ENCODE data around the gene KLHL29.

Gene KLHL29

DNA sequence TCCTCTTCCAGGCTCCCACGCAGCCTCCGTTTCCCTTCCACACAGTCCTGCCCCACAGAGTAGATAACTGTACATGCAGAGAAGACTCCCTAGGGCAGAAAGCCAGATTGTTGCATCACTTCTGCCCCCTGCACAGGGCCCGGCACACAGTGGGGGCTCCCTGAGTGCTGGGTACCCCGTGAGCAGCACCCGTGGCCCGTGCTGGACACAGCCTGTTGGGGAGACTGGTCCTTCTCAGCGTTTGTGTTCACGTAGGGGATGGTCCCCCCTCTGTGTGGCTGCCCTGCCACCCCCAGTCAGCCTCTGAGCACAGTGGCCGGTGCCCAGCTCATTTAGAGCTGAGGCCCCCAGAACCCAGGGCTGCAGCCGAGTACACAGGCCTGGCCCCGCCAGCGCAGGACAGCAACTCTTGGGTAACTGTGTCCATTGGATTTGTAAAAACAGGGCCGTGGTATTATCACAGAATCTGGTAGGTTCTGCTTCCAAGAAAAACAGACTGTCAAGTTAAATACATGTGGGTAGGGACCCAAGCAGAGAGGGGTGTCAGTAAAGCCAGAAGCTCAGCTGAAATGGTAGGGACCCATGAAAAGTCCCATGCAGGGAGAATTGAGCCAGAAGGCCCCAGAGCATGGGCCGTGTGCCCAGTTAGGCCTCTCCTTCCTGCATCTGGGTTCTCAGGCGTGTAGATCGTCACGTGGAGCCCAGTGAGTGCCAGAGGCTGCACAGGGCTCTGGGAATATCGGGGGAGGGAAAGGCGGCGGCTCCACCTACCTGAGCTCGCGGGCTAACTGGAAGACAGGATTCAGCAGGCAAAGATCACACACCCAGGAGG lies 284.6 kb downstream of the KLHL29 start:
- Mint-ChIP-seq H3K9me3 (peaks cover 0 to 9% of the 10 kb centered on the region in 2 donors), H3K27ac (no peak overlapping the region), H3K4me3 (no peak overlapping the region), H3K27me3 (peaks cover 16 to 55% of the 10 kb centered on the region in 2 donors), H3K36me3 (ENCODE audit: insufficient read depth) (no peaks in the 10 kb centered on the region), H3K4me1 (ENCODE audit: low read depth in 2 of 2) (no peaks in the 10 kb centered on the region)
- no peak for DNase-seq
- ATAC-seq (replicated peaks) = no peak

DNA sequence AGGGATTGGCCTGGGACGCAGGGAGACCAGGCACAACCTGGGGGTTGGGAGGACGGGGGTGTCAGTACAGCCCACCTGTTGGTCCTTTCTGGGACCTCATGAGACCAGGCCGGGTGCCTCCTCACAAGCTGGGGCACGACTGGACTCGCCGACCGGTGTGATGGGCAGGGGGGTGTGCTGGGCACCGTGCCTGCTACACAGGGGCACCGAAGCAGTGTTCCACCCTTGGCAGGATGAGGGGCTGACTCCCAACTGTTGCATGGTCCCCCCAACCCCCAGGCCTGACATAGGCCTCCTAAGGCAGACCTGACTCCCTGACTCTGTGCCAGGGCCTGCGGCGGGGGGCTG lies 285.2 kb downstream of the KLHL29 start:
- Mint-ChIP-seq H3K9me3 (peaks cover 0 to 15% of the 10 kb centered on the region in 2 donors), H3K4me3 (no peak overlapping the region), H3K36me3 (ENCODE audit: insufficient read depth) (peaks cover 3% of the 10 kb centered on the region), H3K4me1 (ENCODE audit: low read depth in 2 of 2) (no peaks in the 10 kb centered on the region), H3K27me3 (peaks cover 22 to 57% of the 10 kb centered on the region in 2 donors), H3K27ac (no peak overlapping the region)
- DNase-seq (no peak), ATAC-seq (replicated peaks) (no peak)

DNA sequence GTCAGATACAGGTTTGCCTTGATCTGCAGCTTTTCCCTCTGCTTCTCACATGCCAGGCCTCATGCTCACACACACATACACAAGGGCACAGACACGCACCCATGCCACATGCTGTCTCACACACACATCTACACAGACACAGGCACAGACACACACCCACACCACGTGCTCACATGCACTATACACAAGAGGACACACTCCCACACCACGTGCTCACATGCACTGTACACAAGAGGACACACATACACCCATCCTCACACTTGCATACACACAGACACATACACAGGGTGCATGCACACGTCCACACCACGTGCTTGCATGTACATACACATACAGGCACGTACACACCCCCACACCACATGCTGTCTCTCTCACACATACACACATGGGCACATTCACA lies 288.1 kb downstream of the KLHL29 start:
- DNase-seq (no peak), ATAC-seq (replicated peaks) (no peak)
- peaks cover 3% of the 10 kb centered on the region for H3K36me3 Mint-ChIP-seq (ENCODE audit: insufficient read depth)
- H3K27ac Mint-ChIP-seq = no peak overlapping the region
- H3K27me3 Mint-ChIP-seq = peaks cover 29 to 58% of the 10 kb centered on the region in 2 donors
- no peaks in the 10 kb centered on the region for H3K4me1 Mint-ChIP-seq (ENCODE audit: low read depth in 2 of 2)
- H3K9me3 Mint-ChIP-seq = peaks cover 2 to 21% of the 10 kb centered on the region in 2 donors
- H3K4me3 Mint-ChIP-seq = no peak overlapping the region

DNA sequence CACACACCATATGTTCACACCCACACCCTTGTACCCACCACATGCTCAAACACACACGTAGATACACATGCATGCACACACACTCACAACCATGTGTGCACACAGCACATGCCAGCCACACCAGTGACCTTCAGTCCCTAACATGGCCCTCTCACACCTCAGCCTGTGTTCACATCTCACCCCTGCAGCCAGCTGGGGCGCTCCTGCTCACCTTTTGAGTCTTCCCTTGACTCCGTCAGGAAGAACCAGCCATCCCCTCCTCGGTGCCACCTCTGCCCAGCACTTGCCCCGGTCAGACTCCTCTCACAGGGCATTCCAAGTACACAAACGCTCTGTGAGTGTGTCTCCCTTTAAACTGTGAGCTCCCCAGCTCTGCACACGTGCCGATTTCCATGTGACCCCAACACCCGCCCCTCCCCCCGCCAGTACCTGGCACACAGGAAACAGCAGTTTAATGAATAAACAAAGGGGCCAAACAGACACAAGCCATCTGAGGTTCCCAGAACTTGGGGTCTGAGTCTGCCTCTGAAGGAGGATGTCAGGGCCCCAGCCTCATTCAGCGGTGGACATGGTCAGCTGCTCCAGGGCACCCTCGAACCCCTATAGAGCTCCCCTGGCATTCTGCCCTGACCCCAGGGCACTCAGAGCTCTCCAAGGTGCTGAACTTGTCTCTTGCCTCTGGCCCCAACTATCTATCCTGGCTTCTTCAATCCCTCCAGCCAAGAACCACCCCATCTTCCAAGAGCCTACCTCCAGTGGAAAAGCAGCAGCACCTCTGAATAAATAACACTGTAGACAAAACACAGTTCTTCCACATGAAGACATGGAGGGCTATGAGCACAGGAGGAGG lies 289.1 kb downstream of the KLHL29 start:
- no peaks in the 10 kb centered on the region for H3K4me1 Mint-ChIP-seq (ENCODE audit: low read depth in 2 of 2)
- peaks cover 3% of the 10 kb centered on the region for H3K36me3 Mint-ChIP-seq (ENCODE audit: insufficient read depth)
- no peak for ATAC-seq (replicated peaks)
- H3K4me3 Mint-ChIP-seq = no peak overlapping the region
- H3K27me3 Mint-ChIP-seq = peaks cover 26 to 53% of the 10 kb centered on the region in 2 donors
- no peak overlapping the region for H3K27ac Mint-ChIP-seq
- H3K9me3 Mint-ChIP-seq = peaks cover 7 to 27% of the 10 kb centered on the region in 2 donors
- no peak for DNase-seq

DNA sequence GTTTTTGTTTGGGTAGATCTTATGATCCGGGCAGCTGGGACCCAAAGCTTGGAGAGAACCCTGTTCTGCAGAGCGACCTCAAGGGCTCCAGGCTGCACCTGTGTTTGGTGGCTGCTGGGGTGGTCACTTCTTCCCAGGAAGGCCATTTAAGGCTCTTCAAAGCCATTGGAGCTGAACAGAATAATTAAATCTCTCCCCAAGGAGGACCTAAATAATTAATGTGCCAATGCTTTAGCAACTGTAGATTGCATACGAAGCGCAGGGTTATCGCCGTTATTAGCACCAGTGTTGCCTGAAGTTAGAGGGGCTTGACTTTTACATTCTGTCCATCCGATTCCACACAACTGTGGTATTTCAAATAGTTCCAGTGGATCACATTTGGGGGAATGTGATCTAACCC lies 290.5 kb downstream of the KLHL29 start:
- peaks cover 39 to 67% of the 10 kb centered on the region in 2 donors for H3K27me3 Mint-ChIP-seq
- H3K36me3 Mint-ChIP-seq (ENCODE audit: insufficient read depth) = peaks cover 3% of the 10 kb centered on the region
- no peak overlapping the region for H3K4me3 Mint-ChIP-seq
- DNase-seq (no peak), ATAC-seq (replicated peaks) (no peak)
- H3K4me1 Mint-ChIP-seq (ENCODE audit: low read depth in 2 of 2) = no peaks in the 10 kb centered on the region
- peaks cover 8 to 34% of the 10 kb centered on the region in 2 donors for H3K9me3 Mint-ChIP-seq
- H3K27ac Mint-ChIP-seq = no peak overlapping the region

DNA sequence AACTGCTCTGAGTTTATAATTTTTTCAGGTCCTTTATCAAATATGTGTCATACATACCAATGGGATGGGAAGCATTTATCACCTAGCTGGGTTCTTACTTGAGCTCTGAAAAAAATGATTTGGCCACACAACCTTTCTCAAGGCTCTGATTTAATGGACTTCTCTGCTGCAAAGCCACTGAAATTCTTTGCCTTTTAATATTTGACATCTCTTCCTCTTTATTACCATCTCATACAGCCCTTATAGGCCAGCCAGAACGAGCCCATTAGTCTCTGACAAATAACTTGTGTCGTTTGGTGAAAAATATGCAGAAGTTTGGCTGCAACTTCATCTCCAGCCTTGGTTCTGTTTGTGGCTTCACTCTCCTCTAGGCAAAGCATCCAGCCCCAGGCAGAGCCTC lies 292.9 kb downstream of the KLHL29 start:
- no peak for ATAC-seq (replicated peaks)
- no peak overlapping the region for H3K4me3 Mint-ChIP-seq
- DNase-seq = no peak
- peaks cover 39 to 62% of the 10 kb centered on the region in 2 donors for H3K27me3 Mint-ChIP-seq
- peaks cover 8 to 34% of the 10 kb centered on the region in 2 donors for H3K9me3 Mint-ChIP-seq
- H3K36me3 Mint-ChIP-seq (ENCODE audit: insufficient read depth) = peaks cover 3% of the 10 kb centered on the region
- no peak overlapping the region for H3K27ac Mint-ChIP-seq
- peaks cover 0 to 3% of the 10 kb centered on the region in 2 donors for H3K4me1 Mint-ChIP-seq (ENCODE audit: low read depth in 2 of 2)

DNA sequence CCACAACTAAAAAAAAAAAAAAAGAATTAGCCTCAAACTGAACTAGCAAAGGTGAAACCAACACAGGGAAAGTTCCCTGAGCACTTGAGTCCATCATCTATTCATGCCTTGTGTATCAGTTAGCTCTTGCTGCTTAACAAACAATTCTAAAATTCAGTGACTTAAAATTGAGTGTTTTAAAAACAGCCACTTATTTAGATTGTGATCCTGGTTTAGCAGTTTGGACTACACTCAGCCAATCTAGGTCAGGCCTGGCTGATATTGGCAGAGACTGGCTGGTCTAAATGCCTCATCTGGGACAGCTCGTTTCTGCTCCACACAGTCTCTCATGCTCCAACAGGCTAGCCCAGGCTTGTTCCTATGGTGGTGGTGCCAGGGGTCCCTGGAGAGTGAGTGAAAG lies 294.1 kb downstream of the KLHL29 start:
- Mint-ChIP-seq H3K27me3 (peaks cover 30 to 51% of the 10 kb centered on the region in 2 donors), H3K4me1 (ENCODE audit: low read depth in 2 of 2) (peaks cover 0 to 3% of the 10 kb centered on the region in 2 donors), H3K36me3 (ENCODE audit: insufficient read depth) (peaks cover 3% of the 10 kb centered on the region), H3K27ac (no peak overlapping the region), H3K4me3 (no peak overlapping the region), H3K9me3 (peaks cover 8 to 25% of the 10 kb centered on the region in 2 donors)
- ATAC-seq (replicated peaks) (no peak), DNase-seq (no peak)

DNA sequence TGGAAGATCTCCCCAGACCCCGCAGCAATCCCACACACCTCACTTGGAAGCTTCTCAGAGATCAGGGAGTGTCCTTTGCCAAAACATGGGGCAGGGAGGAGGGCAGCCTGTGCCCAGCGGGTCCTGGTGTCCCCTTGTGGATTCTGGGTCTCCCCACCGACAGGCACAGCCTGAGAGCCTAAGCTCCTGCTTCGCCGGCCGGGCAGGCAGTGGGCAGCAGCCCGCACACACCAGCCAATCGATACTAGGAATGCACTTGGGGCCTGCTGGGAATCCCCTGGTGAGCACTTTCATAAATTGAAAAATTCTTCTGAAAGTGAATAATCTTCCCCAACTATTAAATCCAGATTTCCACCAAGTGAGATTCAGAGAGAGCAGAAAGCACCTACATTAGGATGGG lies 296.0 kb downstream of the KLHL29 start:
- Mint-ChIP-seq H3K4me3 (no peak overlapping the region), H3K27me3 (peaks cover 20 to 38% of the 10 kb centered on the region in 2 donors), H3K27ac (no peak overlapping the region), H3K36me3 (ENCODE audit: insufficient read depth) (peaks cover 2% of the 10 kb centered on the region), H3K4me1 (ENCODE audit: low read depth in 2 of 2) (peaks cover 0 to 9% of the 10 kb centered on the region in 2 donors), H3K9me3 (peaks cover 8 to 17% of the 10 kb centered on the region in 2 donors)
- DNase-seq (no peak), ATAC-seq (replicated peaks) (no peak)

DNA sequence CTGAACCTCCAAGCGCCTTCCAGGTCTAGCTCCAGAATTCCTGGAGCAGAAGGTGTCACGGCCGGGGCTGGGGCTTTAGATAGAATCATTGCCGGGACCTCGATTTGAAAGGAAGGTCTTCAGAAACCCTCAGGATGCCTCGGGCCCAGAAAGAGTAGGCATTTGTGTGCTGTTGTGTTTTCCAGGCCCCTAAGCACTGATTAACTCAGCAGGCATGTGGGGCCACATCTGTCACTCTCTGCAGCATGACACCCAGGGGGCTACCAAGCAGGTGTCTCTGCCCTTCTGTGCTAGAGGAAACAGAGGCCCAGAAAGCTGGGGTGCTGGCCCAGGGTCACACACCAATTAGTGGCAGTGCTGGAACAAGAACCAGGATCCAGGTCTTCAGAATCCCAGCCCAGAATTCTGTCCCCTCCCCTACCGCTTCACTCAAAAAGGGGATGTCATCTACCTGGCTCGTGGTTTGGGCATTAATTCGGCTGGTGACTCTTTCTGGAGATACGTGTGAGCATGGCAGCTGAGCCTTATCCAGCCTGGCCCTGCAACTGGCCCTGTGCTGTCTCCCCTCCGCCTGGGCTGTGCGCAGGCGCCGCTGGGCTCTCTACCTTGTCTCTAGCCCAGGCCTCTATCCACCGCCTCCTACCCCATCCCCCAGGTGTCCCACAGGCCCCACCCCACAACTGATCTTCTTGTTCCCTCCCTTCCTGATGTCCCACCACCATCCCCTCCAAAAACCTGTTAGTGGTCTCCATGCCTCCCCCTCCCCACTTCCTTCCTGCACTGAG lies 296.6 kb downstream of the KLHL29 start:
- H3K9me3 Mint-ChIP-seq = peaks cover 8 to 17% of the 10 kb centered on the region in 2 donors
- peaks cover 5 to 12% of the 10 kb centered on the region in 2 donors for H3K4me1 Mint-ChIP-seq (ENCODE audit: low read depth in 2 of 2)
- ATAC-seq (replicated peaks) (no peak), DNase-seq (no peak)
- no peak overlapping the region for H3K27ac Mint-ChIP-seq
- H3K36me3 Mint-ChIP-seq (ENCODE audit: insufficient read depth) = peaks cover 2% of the 10 kb centered on the region
- no peak overlapping the region for H3K4me3 Mint-ChIP-seq
- peaks cover 16 to 34% of the 10 kb centered on the region in 2 donors for H3K27me3 Mint-ChIP-seq

DNA sequence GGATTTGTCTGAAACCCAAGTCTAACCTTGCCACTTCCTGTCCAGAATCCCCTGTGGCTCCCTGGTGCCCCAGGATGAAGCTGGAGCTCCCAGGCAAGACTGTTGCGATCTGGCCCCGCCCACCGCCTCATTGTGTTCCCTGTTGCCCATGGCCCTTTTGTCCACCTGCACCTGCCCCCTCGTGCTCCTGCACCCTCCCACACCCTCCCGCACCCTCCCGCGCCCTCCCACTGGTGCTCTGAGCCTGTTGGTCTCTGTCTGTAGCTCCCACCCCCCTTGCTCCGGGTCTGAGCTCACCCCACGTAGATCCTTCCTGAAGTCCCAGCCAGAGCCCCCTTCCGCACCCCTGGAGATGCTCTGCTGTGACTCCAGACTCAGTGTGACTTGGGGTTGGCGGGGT lies 297.5 kb downstream of the KLHL29 start:
- Mint-ChIP-seq H3K4me1 (ENCODE audit: low read depth in 2 of 2) (peaks cover 7 to 12% of the 10 kb centered on the region in 2 donors), H3K36me3 (ENCODE audit: insufficient read depth) (peaks cover 2% of the 10 kb centered on the region), H3K27ac (peak overlapping the region; percentile 1 to 46), H3K27me3 (peaks cover 13 to 29% of the 10 kb centered on the region in 2 donors), H3K9me3 (peaks cover 8 to 17% of the 10 kb centered on the region in 2 donors), H3K4me3 (no peak overlapping the region)
- DNase-seq (no peak), ATAC-seq (replicated peaks) (no peak)

DNA sequence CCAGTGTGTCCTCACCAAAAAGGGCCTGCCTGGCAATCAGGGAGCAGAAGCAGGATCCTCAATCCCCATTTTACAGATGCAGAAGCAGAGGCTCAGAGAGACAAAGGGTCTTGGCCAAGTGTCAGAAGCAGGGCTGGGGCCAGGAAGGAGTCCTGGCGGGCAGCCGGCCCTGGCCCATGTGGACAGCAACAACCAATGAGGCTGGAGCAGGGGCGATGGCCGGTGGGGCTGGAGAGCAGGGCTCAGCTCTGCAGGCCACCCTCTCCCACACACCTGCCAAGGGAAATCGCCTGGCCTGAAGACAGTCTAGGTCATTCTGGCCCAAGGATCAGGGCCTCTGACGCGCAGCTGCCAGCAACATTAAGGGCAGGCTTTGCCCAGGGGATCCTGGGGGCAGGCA lies 298.0 kb downstream of the KLHL29 start:
- H3K27ac Mint-ChIP-seq = peak overlapping the region in 1 of 2 donors; percentile 46
- no peak for ATAC-seq (replicated peaks)
- peaks cover 7 to 16% of the 10 kb centered on the region in 2 donors for H3K4me1 Mint-ChIP-seq (ENCODE audit: low read depth in 2 of 2)
- H3K36me3 Mint-ChIP-seq (ENCODE audit: insufficient read depth) = peaks cover 2% of the 10 kb centered on the region
- no peak overlapping the region for H3K4me3 Mint-ChIP-seq
- peaks cover 7 to 14% of the 10 kb centered on the region in 2 donors for H3K9me3 Mint-ChIP-seq
- DNase-seq = no peak
- peaks cover 13 to 29% of the 10 kb centered on the region in 2 donors for H3K27me3 Mint-ChIP-seq

DNA sequence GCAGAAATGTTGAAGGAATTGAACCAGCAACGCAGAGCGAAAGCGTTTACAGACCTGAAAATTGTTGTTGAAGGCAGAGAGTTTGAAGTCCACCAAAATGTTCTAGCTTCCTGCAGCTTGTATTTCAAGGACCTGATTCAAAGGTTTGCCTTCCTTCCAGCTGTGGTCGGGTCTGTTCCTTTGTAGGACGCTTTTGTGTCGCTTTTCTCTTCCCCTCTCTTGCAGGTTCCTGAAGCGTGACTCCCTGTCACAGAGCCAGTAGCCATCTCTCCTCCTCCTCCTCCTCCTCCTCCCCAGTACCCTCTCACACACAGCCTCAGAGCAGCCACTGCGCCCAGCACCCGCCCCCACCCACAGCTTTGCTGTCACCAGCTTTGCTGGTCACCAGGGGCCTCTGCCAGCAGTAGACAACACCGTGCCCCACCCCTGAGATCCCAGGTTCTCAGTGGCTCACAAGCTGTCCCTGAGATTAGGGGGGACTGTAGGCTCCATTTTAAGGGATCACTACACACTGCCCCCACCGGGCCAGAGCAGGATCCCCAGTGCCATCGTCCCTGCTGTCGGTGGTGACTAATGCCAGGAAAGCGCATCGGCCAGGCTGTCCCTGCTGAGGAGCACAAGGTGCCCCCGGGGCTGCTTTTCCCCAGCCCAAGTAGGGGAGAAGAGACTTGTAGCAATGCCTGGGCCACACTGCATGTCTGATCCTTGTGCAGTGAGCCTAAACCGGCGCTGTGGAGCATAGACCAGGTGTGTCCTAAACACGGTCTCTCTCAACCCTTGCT lies 299.6 kb downstream of the KLHL29 start:
- Mint-ChIP-seq H3K4me1 (ENCODE audit: low read depth in 2 of 2) (peaks cover 7 to 16% of the 10 kb centered on the region in 2 donors), H3K4me3 (no peak overlapping the region), H3K9me3 (peaks cover under 1 to 3% of the 10 kb centered on the region in 2 donors), H3K36me3 (ENCODE audit: insufficient read depth) (peaks cover 2% of the 10 kb centered on the region), H3K27ac (peak overlapping the region in 1 of 2 donors; percentile 46), H3K27me3 (peaks cover 8 to 24% of the 10 kb centered on the region in 2 donors)
- ATAC-seq (replicated peaks) (no peak), DNase-seq (no peak)
